Activated T-cell treated with anti-CD3 and anti-CD28 coated beads for 24 hours (primary cell): Measurements from ENCODE around the gene SYCP2.

ENCODE experiments used
- DNase-seq: peaks from one replicate; pipeline ENCODE4 v3.0.0-alpha.2; 2020; ENCODE audit warnings: low read depth

SYCP2 gene

GRCh38 chr20:59836767-59837166 lies 96.7 kb downstream of the SYCP2 start:
- DNase-seq: no peak

DNA sequence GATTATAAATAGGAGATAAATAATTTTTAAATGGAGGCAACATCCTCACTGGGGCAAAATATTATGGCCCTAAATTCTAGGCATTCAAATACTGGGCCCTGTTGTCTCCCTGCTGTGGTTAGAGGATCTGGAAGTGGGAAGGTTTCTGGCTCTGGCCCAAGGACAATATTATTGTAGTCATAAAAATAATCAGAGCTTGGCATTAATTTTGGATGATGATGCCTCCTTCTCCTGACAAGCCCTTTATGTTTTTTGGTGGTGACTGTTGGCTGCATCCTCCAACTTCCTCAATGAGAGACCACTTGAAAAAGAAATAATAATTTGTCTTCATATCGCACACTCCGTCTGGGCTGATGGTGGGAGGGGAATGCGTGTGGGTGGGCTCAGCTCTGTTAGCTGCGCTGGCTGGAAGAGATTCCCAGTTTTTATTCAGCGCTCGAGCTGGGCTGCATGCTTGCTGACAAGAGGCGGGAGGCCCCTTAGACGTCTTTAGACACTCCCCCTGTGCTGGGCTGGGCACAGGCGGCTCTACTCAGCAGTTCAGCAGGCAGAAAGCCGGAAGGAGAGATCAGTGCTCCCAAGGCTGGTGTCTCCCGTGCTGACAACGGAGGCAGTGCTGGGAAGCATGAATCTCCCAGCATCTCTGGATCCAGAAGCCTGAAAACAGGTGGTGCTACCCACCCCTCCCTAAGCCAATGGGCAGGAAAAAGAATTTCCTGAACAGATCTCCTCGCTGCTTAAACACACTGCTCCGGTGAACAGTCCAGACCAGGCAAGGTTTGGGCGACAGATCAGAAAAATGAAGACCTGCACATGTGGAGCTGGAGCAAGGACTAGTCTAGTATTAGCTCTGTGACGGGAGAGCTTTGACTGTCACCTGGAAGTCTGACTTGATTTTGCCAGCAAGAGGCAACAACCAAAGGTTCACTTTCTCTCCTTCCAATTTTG lies 97.7 kb downstream of the SYCP2 start:
- no peak for DNase-seq

GRCh38 chr20:59835057-59835447 lies 98.4 kb downstream of the SYCP2 start:
- DNase-seq: no peak

DNA sequence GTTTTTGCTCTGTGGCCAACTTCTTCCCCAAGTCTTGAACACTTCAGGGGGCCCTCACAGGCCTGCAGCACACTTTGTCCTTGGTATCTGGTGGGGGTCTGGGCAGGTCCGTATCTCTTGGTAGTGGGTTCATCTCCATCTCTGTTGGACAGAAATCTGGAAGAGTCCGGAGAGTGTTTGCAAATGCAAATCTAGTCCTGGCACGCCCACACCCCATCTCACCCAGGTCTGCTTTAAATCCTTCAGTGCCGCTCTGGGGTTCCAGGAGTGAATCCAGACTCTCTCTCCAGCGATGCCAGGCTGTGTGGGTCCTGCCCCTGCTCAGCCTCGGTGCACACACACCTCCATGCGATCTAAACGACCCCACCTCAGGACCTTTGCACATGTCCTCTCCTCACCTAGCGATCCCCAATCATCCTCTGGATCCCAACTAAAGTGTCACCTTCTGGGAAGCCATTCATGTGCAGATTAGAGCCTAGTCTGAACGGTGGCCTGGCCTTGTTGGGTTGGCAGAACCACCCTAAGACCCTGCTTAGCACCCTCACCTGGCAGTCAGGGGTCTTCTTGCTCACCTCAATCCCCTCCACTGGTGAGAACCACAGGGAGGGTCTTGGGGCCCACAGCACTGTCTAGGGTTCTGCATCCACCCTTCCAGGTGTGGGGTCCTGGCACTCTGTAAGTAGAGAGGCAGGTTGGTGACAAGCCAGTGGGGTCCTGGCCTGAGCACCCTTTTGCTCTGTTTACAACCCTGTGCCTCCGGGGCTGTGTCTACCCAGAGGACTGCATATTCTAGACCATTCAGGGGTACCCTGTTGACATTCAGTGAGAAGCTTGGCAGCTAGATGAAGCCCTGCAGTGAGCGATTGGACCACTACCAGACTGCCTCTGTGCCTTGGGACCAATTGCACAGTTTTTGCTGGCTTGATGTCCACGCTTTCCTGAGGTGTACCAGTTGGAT lies 100.8 kb downstream of the SYCP2 start:
- DNase-seq: no peak

DNA sequence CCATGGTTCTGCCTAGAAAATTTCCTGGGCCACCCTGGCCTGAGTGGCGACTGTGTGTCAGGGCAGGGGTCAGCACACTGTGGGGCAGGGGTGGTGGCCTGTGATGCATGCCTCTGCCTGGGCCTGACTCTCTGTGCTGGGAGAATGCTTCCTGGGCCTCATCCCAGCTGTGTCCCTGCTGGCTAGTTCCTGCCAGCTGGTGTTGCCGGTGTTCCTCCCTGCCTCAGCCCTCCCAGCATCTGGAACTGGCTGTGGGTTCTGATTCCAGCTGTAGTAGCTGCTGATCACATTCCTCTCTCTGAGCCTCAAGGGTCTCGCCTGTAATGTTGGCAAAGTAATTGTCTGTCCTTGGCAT lies 101.5 kb downstream of the SYCP2 start:
- no peak for DNase-seq

GRCh38 chr20:59831024-59831915 lies 102.2 kb downstream of the SYCP2 start:
- no peak for DNase-seq

DNA sequence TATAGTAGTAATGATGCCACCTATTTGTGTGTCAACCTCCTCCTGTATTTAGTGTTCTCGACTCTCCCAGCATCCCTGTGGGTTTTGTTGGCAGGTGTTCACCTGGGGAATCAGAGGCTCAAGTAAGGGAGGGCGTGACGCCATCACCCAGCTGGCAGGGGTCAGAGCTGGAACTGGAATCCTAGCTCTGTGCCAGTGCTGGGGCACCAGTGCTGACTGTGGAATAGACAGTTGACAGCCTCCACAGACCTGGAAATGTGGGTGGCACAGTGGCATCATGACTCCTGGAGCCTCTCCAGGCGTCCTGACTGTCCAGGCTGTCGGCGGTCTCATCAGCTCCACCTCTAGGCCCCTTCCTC lies 102.8 kb downstream of the SYCP2 start:
- no peak for DNase-seq

DNA sequence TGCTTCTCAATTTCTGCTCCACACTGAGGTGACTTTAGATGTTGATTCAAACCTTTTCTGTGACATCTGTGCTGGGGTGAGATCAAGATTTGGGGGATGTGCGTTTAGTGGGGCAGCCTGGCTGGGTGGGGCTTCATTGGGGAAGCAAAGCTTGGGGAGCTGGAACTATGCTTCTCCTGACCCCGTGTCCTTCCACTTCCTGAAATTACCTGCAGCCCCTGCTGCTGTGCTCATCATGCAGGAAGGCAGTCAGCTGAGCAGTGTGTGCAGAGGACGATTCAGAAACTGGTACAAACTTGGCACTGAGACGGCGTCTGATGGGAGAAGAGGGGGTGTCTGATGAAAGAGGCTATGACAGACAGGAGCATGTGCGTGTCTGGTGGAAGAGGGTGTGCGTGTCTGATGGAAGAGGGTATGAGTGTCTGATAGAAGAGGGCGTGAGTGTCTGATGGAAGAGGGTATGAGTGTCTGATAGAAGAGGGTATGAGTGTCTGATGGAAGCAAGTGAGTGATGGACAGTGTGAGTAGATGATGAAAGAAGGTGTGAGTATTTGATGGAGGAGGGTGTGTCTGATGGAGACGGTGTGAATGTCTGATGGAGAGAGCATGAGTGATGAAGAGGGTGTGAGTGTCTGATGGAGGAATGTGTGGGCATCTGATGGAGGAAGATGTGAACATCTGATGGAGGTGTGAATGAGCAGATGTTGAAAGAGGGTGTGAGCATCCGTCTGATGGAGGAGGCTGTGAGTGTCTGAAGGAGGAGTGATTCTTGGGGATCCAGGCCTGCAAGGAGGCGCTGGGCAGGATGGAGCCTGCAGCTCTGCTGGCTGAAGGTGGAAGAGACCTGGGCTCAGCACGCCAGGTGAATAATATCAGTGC lies 103.4 kb downstream of the SYCP2 start:
- no peak for DNase-seq

GRCh38 chr20:59829054-59829785 lies 104.2 kb downstream of the SYCP2 start:
- DNase-seq: no peak

GRCh38 chr20:59828125-59829053 lies 105.0 kb downstream of the SYCP2 start:
- DNase-seq: no peak

DNA sequence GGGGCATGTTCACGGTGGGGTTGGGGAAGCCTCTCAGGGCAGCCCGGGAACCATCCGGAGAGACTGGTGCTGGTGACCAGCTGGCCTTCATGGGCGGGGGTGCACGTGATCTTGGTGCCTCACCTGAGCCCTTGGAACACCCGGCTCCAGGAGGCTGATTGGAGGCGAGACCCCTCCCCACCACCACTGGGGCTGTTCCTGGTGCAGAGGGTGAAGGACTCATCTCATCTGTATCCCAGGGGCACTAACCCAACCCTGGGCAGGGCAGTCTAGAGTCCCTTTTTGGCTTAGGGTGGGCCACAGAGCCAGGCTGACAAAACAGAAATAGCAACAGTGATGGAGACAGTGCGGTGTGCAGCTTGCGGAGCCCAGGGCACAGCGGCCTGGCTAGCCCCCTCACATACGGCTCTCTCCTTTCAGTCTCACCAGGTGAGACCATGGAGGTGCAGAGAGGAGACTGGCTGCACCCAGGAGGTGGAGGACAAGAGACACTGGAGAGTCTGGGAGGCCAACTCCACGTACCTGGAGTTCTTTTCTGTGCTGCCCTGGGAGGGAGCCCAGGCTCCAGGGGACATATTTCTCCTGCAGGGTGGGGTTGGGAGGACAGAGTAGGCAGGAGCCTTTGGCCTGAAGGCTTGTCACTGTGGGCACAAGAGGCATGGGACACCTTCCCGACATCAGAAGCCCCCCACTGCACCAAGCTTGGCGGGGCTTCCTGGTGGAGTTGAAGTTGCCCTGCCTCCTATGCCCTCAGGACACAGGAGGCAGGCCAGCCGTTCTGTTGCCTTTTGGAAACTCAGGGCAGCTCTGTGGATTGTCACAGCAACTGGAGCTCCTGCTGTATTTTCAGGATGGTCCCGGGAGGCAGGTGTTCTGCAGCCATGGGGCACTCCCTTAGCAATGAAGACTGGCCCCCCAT lies 106.0 kb downstream of the SYCP2 start:
- no peak for DNase-seq

DNA sequence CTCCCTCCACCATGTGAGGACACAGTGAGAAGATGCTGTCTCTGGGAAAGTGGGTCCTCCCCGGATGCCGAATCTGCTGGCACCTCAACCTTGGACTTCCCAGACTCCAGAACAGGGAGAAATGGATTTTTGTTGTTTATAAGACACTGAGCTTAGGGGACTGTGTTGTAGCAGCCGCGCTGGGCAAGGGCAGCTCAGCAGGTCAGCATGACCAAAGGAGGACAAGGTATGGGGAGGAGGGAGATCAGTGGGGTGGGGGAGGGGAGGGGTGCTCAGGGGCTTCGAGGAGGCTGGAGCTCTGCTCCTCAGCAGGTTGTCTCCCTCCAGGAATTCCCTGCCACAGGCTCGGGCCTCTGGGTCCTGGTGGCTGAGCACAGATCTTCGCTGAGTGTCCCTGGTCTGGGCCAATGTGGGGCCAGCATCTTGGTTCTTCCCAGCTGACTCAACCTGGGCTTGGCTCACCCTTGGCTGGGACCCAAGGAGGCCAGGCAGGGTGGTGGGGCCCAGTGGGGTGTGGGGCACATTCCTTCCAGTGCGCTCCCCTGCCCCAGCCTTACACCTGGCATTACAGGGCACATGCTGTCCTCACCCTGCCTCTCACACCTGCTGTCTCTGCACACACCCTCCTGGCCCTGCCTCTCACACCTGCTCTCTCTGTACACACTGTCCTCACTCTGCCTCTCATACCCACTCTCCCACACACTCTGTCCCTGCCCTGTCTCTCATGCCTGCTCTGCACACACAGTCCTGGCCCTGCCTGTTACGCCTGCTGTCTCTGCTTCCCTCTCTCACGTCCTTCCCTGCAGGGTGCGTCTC lies 107.3 kb downstream of the SYCP2 start:
- DNase-seq: no peak

DNA sequence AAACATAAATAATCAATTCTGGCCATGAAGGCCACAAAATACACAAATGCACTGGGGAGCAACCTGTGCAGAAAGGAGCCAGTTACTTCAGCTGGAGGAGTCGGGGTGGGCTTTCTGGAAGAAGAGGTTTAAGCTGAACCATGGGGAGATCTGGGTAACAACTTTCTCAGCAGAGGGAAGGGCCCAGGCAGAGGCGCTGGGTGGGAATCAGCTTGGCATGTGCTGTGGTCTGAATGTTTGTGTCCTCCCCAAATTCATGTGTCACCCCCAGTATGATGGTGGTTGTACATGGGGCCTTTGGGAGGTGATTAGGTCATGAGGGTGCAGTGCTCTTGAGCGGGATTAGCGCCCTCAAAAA lies 107.9 kb downstream of the SYCP2 start:
- DNase-seq: no peak

GRCh38 chr20:59824711-59825562 lies 108.5 kb downstream of the SYCP2 start:
- no peak for DNase-seq

DNA sequence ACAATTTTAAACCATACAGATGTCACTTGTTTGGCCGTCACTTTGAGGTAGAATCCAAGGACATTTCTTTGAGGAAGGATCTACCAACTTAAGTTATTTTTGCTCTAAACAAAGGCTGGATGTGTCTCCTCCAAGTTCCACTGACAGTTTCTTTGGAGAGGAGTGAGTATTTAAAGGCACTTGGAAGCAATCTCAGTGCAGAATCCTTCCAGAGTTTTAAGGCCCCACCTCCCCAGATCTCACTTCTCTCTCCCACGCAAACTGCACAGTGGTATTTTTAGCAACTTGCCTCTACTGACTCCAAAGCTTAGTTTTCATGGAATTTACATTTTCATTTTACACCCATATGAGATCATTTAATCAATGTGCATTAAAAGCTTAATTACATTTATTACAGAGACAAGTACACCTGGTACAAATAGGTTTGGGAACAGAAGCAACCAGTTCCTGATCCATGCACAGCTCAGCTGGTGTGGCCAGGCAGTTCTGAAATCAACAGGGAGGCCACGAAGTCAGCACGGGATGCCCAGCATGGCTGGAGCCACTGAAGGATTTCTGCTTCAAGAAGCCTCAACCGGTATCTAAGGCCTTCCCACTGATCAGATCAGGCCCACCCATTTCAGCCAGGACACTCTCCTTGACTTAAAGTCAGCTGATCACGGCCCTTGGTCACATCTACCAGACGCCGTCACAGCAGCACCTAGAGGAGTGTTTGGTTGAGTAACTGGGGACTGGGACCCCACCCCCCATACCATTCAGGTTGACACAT lies 109.8 kb downstream of the SYCP2 start:
- no peak for DNase-seq

- no peak for DNase-seq
Observed at GRCh38 chr20:59823030-59823423, 110.4 kb downstream of the SYCP2 start.
